ENCODE measurements around the gene GSTK1.
A peak's percentile ranks its signal among the peaks of the same experiment; 100 is the strongest.
"Not testable (repeated sequence)": the region's sequence is repeated elsewhere in the genome, so short reads cannot be mapped to it uniquely, and the experiment has no call there.

The GSTK1 gene

DNA sequence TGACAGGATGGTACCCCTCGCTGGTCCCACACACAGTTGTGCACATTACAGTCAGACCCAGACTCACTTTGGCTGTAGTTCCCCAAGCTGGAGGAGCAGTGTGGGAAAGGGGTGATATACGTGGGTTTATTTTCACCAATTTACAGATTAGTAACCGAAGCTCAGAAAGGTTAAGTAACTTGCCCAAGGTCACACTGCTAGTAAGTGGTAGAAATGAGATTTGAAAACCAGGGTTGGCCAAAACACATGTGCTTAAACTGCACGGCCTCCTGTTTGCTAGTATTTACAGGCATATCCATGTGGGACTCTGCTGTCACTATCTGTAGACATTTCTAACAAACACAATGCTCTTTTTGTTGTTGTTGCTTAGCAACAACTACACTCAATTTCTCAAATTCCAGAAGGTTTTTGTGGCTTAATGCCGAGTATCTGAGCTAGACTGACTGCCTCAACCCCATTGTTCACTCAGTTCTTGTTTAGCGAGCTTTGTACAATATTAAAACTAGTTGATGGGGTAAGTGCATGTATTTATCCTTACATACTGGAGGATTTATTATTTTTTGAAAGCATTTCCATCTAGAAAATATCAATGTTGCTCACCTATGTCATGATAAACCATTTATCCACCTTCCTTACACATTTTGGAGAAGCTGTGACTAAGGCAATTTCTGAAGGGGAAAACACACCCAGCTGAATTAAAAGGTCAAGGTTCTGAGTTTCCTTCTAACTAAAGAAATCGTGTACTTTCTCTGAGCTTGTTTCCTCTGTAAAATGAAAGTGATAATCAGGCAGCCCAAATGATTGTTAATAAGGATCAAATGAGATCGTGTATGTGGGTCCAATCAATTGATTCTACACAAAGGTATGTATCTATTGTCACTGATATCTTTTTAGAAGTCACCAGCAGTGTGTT is 16.2 kb downstream of the GSTK1 start:
- peak; percentile 84 for DNase-seq

DNA sequence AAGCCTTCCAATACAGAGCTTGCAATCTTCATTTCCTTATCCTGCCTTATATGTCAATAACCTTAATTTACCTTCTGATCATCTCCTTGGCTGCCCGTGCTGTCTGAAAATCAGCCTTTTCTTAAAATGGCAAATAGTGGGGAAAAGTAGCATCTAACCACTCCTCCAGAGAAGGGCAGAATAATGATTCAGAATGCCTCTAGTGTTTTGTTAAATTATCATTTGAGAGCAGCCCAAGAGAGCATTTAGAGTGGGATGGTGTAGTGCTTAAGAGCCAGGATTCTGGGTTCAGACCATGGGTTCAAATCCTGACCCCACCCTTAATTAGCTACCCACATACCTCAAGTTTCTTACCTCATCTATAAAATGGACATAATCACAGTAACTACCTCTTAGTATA is 16.9 kb downstream of the GSTK1 start:
- DNase-seq, result no peak

DNA sequence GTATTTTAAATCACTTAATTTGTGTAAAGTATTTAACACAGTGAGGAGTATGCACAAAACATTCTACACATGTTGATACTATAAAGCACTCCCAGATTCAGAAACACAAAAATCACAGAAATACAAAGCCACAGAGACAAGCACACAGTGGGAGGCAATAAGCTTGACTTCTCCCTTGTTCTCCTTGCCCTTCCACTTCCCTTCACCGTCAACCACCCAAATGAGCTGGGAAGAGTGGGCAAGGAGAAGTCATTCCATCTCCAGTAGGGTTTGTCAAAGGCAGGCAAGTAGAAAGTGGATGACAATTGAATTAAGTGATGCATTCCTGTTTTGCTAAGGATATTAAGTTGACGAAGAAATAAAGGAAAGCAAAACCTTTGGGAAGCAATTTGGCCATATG is 17.3 kb downstream of the GSTK1 start:
- DNase-seq, result no peak

DNA sequence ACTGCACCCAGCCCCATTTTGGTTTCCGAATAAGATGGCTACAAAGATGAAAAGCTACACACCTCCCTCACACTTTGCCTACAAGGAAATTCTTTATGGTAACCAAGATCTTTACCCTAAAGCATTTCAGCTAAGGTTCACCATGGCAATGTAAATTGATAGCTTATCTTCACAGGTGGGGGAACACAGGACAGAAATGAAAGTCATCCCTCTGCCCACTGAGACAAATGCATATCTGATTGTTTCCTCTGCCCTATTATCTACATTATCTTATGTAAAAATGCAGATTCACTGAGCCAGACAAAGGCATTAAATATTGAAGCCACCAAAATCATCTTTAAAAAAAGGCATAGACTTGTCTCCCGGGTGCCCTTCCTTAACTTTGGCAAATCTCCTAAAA is 18.3 kb downstream of the GSTK1 start:
- no peak for DNase-seq

DNA sequence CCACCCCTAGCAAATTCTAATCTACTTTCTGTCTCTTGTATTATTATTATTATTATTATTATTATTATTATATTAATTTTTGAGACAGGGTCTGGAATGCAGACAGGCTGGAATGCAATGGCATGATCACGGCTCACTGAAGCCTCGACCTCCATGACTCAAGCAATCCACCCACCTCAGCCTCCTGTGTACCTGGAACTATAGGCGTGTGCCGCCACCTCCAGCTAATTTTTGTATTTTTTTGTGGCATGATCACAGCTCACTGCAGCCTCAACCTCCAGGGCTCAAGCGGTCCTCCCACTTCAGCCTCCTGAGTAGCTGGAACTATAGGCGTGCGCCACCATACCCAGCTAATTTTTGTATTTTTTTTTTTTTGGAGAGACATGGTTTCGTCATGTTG is 18.9 kb downstream of the GSTK1 start:
- DNase-seq, result no peak

DNA sequence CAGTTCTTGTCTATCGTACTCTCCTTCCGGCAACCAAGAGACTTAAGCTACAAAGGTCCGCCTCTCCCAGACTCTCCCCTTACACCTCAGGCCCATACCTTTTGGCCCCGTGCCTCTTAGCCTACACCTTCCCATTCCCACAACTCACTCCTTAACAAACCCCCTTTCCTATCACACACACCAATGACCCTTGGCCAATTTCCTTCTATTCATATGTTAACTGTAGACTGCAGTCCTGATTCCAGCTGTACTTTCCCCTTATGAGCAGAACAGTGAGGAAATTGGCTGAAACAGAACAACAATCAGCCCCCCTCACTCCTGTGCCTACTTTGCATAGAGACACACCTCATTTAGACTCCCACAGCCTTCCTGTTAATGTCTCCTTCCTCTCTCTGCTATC is 20.1 kb downstream of the GSTK1 start:
- DNase-seq, result no peak

DNA sequence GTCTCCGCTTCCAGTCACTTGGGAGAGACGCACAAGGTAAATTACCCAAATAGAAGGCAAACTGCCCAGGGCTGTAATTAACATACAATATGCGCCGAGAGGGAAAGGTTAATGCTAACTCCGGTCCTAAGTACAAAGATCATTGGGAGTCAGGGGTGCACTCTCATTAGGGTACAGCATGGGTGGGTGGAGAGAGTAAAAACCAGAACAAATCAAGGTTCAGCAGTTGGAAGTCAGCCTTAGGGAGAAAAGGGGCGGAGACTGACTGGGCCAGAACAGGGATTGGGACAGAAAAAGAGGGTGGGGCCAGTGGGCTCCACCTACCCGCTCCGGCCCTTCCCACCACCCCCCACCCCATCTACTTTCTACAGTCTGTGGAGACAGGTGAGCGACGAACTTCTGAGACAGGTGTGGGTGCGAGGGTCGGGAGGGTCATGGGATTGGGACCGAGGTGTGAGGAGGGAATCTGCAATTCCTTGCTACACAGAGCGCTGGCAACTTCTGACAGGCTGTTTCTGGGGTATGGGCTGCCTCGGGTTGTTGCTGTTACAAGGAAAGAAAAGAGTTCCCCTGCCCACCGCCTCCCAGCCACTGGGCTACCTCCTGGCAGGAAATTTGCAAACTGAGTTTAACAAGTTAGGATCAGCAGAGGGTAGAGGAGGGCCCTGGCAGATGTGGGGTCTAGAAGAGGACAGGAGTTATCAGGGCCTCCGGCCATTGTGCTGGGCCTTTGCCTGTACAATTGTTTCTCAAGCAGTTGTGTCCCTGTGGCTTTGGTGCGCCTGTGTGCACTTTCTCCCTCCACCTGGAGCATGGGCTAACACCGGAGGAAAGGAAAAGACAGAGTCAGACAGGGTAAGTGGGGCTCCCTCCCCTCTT is 21.6 kb downstream of the GSTK1 start, which contains the start of gene TMEM139:
Gene TMEM139, plus strand, starts transcription at position 368 of the 879 bp plus-strand sequence. CDS start 1,000 bp downstream, outside the sequence.
- DNase-seq, result no peak

DNA sequence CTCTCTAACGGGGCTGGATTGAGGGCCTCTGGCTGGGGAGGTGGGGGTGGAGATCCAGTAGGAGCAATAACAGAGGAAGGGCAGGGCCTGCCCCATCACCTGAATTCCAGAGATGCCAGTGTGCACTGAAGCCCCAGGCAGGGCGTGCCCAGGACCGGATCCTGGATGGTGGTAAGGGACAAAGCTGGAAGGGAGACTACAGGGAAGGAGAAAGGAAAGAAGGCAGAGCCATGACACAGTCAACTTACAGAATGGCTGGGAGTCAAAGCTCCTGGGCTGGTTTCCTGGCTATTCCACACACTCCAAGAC is 22.2 kb downstream of the GSTK1 start:
- DNase-seq, result no peak

DNA sequence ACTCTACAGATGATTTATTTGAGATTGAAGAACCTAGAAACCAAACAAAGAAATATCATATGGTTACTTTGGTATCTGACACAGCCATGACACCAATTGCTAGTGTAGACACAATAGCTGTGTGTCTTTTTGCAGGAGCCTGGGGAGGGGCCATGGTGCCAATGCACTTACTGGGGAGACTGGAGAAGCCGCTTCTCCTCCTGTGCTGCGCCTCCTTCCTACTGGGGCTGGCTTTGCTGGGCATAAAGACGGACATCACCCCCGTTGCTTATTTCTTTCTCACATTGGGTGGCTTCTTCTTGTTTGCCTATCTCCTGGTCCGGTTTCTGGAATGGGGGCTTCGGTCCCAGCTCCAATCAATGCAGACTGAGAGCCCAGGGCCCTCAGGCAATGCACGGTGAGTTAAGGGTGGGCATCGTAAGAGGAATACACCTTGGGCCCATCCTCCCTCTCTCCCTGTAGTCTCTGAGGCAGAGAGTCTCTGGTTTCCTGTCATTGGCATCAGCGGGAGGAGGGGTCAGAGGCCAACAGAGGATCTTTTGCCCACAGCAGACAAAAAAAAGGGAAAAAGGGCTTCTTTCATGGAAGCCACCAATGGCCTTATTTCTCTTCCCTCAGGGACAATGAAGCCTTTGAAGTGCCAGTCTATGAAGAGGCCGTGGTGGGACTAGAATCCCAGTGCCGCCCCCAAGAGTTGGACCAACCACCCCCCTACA is 22.7 kb downstream of the GSTK1 start:
- peak; percentile 81 for DNase-seq

DNA sequence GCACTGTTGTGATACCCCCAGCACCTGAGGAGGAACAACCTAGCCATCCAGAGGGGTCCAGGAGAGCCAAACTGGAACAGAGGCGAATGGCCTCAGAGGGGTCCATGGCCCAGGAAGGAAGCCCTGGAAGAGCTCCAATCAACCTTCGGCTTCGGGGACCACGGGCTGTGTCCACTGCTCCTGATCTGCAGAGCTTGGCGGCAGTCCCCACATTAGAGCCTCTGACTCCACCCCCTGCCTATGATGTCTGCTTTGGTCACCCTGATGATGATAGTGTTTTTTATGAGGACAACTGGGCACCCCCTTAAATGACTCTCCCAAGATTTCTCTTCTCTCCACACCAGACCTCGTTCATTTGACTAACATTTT is 23.3 kb downstream of the GSTK1 start:
- DNase-seq, result peak; percentile 60

DNA sequence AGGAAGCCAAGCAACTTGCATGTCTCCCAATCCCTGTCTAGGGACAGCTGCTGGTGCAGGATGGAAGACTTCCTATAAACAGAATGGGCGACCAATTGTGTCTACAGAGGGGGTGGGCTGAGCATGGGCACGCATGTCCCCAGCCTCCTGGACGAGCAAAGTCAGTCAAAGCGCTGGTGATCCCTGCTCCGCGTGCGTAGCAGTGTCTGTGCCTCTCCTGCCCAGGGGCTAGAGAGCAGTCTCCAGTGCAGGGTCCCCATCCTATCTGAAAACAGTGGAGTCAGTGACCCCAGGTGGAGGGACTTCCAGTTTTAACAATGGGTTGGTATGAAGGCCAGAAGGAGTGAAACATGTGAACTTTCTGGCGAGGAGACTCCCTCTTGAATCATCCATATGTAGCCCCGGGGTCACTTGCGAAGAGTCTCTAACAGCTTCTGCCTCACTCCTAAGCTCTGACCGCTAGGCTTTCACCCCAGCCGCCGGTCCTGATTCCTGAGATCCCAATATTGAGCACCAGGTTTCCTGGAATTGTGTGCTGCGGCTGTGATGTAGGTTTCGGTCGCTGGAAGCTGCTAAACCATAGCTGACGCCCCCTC is 24.2 kb downstream of the GSTK1 start:
- no peak for DNase-seq

DNA sequence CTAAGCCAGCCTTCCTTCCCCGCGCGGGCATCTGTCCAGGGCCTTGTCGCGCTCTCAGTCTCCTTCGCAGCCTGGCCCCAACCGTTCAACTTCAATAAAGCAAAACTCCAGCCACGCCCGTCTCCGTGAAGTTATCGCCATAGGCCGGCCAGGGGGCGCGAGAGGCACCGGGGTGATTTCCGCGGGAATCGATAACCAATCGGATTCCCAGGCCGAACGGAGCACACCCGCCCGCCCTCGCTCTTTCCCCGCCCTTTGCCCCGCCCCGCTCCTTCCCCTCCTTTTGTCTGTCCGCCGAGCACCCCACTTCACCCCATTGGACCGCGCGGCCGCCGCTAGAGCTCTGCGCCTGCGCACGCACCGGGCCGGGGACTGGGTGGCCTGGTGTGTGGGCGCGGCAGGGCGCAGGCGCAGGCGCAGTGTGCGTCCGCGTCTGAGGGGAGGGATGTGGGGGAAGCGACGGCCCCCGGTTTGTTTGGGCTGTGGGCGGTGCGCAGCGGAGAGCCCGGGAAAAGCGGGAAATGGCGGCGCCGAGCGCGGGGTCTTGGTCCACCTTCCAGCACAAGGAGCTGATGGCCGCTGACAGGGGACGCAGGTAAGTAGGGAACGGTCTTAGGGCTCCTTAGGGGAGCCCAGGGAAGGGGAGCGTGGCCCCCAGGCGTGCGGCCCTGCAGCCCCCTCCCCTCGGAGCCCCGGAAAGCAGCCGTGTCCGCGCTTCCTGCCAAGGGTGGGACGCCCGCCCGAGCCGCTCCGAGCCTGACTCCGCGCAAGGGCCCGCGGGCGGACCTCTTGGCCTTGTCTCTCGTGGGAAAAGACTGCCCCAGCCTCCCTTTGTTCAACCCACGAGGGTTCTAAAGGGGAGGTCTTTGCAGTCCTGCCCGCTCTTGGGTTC is 24.9 kb downstream of the GSTK1 start, which contains the start of gene CASP2:
Gene CASP2, plus strand, starts transcription at position 417 of the 892 bp plus-strand sequence. Its CDS starts 105 bp downstream, at position 522.
- peak; percentile 98 for DNase-seq

DNA sequence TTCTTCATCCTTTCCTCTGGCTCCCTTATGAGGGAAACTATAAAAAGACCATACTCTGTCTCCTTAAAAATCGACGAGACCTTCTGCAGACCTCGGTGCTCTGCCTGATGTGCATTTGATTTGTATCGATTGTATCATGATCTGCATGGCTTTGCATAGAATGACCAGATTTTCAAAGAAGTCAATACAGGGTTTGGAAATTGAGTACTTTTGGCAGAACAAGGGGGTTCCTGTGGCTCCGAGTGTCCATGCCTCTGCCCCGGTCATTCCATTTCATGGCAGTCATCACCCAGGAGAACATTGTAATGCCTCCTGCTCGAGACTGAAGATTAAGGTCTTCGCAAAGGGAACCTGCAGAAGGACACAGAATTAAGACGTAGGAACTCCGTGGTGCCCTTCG is 25.6 kb downstream of the GSTK1 start:
- DNase-seq, result no peak

DNA sequence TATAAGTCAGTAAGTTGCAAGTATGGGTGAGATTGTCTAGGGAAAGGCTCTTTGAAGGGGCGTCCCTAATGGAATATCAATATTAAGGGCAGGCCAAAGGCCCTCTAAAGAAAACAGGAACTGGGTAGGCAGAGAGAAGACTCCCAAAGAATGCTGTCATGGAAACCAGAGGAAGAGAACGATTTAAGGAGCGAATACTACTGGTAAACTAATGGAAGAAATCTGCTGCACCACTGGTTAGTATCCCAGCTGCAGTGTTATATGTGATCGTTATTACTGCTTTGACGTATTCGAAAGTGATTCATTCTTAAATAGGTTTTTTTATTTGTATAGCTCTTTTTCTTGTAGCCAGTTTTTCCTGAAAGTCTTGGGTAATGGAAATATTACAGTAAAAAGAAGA is 26.2 kb downstream of the GSTK1 start:
- no peak for DNase-seq

DNA sequence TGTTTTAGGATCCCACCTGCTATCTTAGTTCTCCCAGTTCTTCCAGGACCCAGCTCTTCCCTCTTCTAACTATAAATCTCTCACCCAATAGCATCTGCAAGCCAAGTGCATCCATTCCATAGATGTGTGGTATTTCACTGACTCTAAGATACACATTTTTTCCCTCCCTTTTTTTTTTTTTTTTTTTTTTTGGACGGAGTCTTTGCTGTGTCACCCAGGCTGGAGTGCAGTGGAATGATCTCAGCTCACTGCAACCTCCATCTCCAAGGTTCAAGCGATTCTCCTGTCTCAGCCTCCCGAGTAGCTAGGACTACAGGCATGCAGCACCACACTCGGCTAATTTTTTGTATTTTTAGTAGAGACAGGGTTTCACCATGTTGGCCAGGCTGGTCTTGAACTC is 26.6 kb downstream of the GSTK1 start:
- not testable (repeated sequence) for DNase-seq

DNA sequence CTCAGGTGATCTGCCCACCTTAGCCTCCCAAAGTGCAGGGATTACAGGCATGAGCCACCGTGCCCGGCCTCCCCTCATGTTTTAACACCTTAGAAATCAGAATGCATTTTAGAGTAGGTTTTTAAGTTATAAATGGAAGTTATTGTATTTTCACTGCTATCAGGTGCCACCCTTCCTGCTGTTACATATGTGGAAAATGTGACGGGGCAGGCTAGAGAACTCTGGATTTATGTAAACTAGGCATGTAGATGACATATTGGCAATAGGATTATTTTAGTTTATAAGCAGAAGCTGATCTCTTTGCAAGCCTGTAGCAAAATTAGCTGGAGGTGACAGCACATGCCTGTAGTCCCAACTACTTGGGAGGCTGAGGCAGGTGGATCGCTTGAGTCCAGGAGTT is 27.1 kb downstream of the GSTK1 start:
- DNase-seq, result no peak

DNA sequence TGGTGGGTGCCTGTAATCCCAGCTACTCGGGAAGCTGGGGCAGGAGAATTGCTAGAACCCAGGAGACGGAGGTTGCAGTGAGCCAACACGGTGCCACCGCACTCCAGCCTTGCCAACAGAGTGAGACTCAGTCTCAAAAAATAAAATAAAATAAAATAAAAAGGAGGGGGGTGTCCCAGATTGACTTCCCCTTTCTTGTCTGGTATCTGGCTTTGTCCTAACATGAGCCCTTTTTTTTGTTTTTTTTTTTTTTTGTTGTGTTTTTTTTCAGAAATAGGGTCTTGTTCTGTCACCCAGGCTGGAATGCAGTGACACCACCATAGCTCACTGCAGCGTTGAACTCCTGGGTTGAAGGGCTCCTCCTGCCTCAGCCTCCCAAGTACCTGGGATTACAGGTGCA is 29.6 kb downstream of the GSTK1 start:
- DNase-seq, result no peak

DNA sequence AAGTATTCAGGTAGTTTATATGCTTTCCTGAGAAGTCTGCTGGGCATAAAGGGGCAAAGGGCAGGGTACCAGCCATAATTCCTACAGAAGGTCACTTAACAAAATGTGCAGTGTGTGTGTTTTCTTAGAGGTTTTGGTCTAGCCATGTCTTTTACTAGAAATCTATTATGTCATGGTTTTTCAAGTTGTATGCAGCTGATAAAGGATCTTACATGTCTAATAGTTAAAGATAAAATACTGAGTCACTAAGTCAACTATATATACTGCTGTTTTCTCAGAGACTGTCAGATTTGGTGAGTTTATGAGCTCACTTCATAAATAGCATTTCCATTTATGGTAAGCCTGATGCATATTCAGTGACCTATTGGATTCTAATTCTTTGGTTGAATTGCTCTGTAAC is 32.6 kb downstream of the GSTK1 start:
- no peak for DNase-seq

DNA sequence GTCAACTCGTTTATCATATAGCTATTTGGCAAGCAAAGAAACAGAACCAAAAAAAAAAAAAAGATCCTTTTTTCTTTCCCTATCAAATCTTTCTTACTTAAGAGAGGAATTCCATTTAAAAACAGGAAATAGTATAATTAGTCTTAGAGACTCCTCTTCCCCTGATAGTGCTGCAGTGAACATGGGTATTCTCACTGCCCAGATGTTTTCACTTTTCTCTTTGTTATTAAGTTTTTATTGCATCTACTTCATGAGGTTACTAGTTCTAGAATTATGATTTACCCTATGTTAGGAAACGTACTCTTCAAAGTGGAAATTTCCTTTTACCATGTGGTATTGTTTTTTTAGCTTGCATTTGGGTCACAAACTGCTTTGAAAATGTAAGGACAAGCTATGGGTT is 33.4 kb downstream of the GSTK1 start:
- no peak for DNase-seq

DNA sequence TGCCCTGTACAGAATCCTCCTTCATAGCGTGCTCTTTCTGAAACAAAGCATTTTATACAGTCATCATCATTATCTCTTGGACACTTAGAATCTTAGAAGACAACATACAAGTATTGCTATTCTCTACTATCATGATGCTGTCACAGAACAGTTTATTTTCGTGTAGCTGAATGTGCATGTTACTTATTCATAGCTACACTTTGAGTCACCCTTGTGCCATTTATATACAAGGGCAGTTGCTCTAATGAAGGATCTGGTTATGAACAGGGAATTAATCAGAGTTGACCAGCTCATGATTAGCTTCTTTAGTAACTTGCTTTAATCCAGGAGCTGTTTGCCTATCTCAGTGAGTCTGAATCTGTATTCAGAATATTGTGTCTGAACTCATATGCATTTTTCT is 36.1 kb downstream of the GSTK1 start:
- no peak for DNase-seq

DNA sequence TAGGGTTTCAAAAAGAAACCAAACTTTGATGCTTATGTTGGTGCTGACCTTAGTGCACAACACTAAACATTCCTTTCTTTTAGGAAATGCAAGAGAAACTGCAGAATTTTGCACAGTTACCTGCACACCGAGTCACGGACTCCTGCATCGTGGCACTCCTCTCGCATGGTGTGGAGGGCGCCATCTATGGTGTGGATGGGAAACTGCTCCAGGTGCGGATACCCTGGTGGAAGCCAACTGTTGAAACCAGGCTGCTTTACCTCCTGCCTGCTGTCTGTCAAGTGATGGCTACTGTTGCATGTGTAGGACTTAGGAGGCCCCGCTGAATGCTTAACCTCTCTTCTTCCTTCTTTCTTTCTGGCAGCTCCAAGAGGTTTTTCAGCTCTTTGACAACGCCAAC is 36.6 kb downstream of the GSTK1 start:
- no peak for DNase-seq
